NK-92 (cell line): ENCODE data around the gene KRTAP22-1.

ENCODE experiments used
- DNase-seq: peaks from one replicate; lab custom pipeline; 2025; ENCODE audit not compliant: unreplicated experiment; lab: John Stamatoyannopoulos, UW

KRTAP22-1 gene

GRCh38 chr21:30600787-30601186 is at the start of gene KRTAP22-1:
Gene KRTAP22-1, plus strand, starts transcription at chr21:30601087.
- no peak for DNase-seq

DNA sequence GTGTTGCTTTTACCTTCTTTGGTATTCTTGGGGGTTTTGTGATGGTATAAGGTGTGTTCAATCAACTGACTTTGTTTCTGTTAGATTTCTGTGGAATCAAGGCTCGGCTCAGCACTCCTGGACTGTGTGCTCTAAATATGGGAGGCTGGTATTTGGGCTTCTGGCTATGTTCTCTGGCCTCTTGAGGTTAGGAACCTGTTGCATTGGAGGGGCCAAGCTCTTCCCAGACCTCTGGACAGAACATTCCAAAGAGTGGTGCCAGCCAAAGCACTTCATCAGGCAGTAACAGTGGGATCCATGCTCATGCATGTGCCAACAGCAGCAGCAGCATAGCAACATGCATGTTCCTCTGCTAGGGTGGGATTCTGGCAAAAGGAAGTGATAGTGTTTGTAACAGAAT is 48.1 kb upstream of the KRTAP22-1 start:
- DNase-seq = no peak

- DNase-seq = no peak
These were observed 45.8 kb upstream of the KRTAP22-1 start for GRCh38 chr21:30555095-30555494.

GRCh38 chr21:30561264-30561895 is 39.5 kb upstream of the KRTAP22-1 start, which contains the start of gene KRTAP19-7:
Gene KRTAP19-7, minus strand, starts transcription at chr21:30561314. Its CDS starts 25 bp downstream, at chr21:30561289.
- no peak for DNase-seq

- no peak for DNase-seq
These were observed 38.9 kb upstream of the KRTAP22-1 start for GRCh38 chr21:30561957-30562356.

DNA sequence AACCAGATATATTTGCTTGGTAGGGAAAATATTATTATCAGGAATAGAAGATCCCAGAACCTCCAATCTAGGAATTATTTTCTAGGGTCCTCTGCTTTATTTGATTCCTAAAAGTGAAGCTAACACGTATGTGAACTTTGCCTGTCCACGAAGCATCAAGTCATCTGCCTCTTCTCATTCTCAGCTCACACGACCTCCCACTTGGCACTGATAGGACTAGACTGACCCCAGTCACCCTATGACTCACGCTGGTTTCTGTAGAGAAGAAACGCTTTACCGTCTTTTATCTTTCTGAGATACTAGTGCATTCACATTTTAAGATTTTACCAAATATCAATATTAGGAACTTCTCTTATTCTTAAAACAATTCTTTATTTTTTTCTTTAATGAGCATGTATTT is 37.8 kb upstream of the KRTAP22-1 start:
- DNase-seq = no peak

GRCh38 chr21:30563630-30564029 is 37.3 kb upstream of the KRTAP22-1 start:
- no peak for DNase-seq

GRCh38 chr21:30567617-30568016 is 33.3 kb upstream of the KRTAP22-1 start:
- no peak for DNase-seq

- no peak for DNase-seq
These were observed 23.1 kb upstream of the KRTAP22-1 start for GRCh38 chr21:30577766-30578165.

DNA sequence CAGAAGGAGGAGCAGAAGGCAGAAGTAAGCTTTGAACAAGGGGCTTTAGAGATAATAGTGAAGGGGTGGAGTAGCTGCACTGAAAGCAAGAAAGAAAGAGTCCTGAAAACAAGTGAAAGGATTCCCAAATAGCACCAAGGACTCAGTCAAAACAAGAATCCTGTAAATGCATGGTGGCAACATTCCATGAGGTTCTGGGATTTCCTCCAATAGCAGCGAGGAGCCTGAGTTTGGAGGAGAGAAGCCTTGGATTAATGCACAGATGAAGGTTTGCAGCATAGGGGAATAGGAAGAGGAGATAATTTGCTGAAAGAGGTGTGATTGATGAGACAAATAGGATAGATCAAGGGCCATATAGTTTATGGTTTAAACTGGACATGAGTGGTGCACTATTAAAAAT is 21.5 kb upstream of the KRTAP22-1 start:
- DNase-seq = no peak

GRCh38 chr21:30580132-30580531 is 20.8 kb upstream of the KRTAP22-1 start:
- DNase-seq = no peak

- no peak for DNase-seq
These were observed 18.0 kb upstream of the KRTAP22-1 start for GRCh38 chr21:30582870-30583269.

GRCh38 chr21:30590297-30590696 is 10.6 kb upstream of the KRTAP22-1 start, which contains the start of gene KRTAP22-2:
Gene KRTAP22-2, minus strand, starts transcription at chr21:30590397.
- no peak for DNase-seq

- DNase-seq = no peak
These were observed 8.7 kb upstream of the KRTAP22-1 start, which contains the start of gene KRTAP6-3 for GRCh38 chr21:30592140-30592539. Gene KRTAP6-3, plus strand, starts transcription at chr21:30592440. Its CDS starts 6 bp downstream, at chr21:30592446.

GRCh38 chr21:30598802-30599201 is 2.1 kb upstream of the KRTAP22-1 start, which contains the start of gene KRTAP6-2:
Gene KRTAP6-2, minus strand, starts transcription at chr21:30598902. Its CDS starts 28 bp downstream, at chr21:30598874.
- no peak for DNase-seq

DNA sequence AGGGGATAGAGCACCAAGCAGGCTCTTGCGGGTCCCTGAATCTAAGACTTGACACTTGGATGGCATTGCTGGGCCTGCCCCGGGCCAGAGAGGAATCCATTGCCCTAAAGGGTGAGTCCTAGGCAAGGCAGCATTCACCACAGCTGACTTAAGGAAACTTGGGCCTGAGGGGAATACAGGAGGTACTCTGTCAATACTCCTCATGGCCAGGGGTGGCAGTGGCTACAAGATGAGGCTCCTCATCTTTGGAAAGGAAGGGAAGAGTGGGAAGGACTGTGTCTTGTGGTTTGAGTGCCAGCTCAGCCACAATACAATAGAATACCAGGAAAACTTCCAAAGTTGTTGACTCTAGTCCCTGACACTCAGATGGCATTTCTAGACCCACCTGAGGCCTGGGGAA is 5.1 kb downstream of the KRTAP22-1 start:
- no peak for DNase-seq

DNA sequence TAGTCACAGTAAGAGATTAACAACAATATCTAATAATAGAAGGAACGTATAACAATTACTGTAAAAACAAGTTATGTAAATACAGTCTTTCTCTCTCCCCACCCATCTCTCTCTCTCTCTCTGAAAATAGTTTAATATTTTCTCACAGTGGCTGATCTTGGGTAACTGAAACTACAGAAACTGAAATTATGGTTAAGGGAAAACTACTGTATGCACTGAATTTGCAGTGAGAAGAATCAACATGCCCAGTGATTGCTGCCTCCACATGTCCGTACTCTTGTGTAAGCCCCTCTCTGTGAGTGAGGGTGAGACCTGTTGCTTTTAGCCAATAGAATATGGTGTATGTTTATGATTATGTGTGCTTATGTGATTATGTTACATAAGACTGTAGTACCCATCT is 11.2 kb downstream of the KRTAP22-1 start:
- no peak for DNase-seq

DNA sequence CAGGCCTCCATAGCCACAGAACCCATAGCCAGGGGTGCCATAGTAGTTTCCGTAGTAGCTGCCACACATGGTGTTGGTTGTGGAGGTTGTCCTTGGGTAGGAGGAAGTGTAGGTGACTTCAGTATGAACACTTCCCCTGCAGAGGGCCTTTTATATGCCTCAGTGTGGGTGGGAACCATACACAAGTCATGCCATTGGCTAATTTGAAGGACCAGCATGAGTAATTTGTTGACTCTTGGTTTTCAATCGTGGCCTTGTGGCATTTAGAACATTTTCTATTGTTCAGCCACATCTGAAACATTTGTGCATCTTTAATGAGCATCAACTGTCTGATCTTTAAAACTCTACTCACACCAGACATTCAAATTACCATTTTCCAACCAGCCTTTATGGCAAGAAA is 12.9 kb downstream of the KRTAP22-1 start, which contains the start of gene KRTAP6-1:
KRTAP6-1 (minus strand) TSS at position 95 of the 400 bp plus-strand sequence; CDS start at position 69, 26 bp downstream.
- DNase-seq = no peak

GRCh38 chr21:30615199-30615598 is 14.3 kb downstream of the KRTAP22-1 start:
- DNase-seq = no peak

DNA sequence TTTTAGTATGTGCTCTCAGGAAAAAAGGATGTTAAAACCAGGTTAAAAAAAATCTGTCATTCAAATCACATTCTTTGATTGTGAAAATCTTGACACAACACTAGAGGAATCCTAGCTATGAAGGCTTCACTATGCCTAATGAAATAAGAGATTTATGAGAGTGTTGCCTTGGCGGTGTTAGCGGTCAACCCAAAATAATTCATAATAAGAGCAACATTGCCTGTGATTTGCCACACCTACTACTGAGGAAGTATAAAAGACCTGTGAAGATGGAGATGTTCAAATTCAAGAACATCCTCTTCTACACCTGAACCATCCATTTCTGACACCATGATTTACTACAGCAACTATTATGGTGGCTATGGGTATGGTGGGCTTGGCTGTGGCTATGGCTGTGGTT is 15.2 kb downstream of the KRTAP22-1 start, which contains the start of gene KRTAP20-1:
KRTAP20-1 (plus strand) TSS at position 301 of the 400 bp plus-strand sequence; CDS start at position 331, 30 bp downstream.
- DNase-seq = no peak

DNA sequence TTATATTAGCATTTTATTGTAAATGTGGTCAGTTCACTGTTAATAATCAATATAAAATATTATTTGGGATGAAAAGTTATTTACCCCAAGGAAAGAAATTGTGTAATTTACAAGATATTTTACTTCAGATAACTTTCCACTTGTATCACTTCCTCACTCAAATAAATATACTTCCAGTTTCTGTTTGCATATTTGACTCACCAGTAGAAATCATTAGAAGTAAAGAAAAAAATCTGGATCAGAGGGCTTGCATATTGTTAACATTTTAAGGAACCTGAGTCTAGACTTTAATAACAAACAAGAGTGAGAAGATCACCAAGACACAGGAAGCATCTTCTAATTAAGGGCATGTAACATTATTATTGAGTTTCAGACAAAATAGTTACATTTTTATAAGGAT is 19.2 kb downstream of the KRTAP22-1 start:
- DNase-seq = no peak

- DNase-seq = no peak
These were observed 19.6 kb downstream of the KRTAP22-1 start, which contains the start of gene KRTAP20-4 for GRCh38 chr21:30620522-30620921. Gene KRTAP20-4, plus strand, starts transcription at chr21:30620627.
